ENCODE data around the gene KCNJ14. TPM values are rescaled to one million over a fixed set of nuclear protein-coding genes. Genes with fewer than 3 reads are reported as not detected.

The KCNJ14 gene
- total RNA-seq, 4 donors from 2014 or later, result 0.44 to 4.1 (median 1.5) TPM

DNA sequence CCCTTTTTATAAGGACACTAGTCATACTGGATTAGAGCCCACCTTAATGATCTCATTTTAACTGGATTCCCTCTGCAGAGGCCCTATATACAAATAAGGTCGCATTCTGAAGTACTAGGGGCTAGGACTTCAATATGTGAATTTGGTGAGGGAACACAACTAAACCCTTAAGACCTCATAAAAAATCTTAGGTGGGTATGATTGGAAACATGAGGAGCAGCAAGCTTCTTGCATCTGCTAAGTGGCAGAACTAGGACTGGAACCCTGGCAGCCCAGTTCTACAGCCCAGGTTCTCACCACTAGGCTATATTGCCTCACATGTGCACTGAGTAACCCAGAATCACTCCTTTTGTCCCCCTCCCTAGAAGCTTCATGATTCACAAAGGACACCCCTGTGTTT is 26.7 kb upstream of the KCNJ14 start:
- WGBS, 2 donors, result 93 to 100% methylated on average over 1 of the region's 1 CpG
- no peak overlapping the region for H3K4me3 ChIP-seq
- no peak overlapping the region for H3K27ac ChIP-seq
- H3K27me3 ChIP-seq, result no peaks in the 10 kb centered on the region
- no peak for DNase-seq (ENCODE audit: low spot score in 2 of 2)
- TF ChIP-seq, protein P1, sequence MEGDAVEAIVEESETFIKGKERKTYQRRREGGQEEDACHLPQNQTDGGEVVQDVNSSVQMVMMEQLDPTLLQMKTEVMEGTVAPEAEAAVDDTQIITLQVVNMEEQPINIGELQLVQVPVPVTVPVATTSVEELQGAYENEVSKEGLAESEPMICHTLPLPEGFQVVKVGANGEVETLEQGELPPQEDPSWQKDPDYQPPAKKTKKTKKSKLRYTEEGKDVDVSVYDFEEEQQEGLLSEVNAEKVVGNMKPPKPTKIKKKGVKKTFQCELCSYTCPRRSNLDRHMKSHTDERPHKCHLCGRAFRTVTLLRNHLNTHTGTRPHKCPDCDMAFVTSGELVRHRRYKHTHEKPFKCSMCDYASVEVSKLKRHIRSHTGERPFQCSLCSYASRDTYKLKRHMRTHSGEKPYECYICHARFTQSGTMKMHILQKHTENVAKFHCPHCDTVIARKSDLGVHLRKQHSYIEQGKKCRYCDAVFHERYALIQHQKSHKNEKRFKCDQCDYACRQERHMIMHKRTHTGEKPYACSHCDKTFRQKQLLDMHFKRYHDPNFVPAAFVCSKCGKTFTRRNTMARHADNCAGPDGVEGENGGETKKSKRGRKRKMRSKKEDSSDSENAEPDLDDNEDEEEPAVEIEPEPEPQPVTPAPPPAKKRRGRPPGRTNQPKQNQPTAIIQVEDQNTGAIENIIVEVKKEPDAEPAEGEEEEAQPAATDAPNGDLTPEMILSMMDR (IDR thresholded peaks at IDR 0.05), result no peak
- TF ChIP-seq POLR2A (IDR thresholded peaks at IDR 0.05), result no peak
- TF ChIP-seq EP300 (IDR thresholded peaks at IDR 0.05), result no peak
- no peaks in the 10 kb centered on the region for H3K9me3 ChIP-seq
- no peaks in the 10 kb centered on the region for H3K36me3 ChIP-seq
- H3K4me1 ChIP-seq, result peaks cover 0 to 8% (median 0%) of the 10 kb centered on the region in 4 donors

DNA sequence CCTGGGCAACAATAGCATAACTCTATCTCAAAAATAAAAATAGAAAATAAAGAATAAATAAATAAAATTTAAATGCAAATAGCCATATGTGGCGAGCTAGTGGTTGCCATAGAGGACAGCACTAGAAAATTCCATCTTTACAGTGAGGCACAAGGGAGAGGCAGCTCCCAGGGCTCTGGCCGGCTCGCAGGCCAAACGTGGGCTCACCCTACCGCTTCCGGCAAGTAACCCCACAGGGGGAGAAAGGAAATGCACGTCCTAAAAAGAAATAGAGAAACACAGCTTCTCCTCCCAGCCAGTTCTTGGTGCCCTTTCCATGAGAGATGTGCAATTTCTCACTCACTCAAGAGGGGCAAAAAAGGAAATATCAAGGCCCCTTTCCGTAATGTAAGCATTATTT is 22.0 kb upstream of the KCNJ14 start:
- H3K36me3 ChIP-seq, result no peaks in the 10 kb centered on the region
- H3K4me3 ChIP-seq, result no peak overlapping the region
- 47 to 52% methylated on average over 8 of the region's 8 CpGs for WGBS, 2 donors
- TF ChIP-seq EP300 (IDR thresholded peaks at IDR 0.05), result no peak
- no peak for TF ChIP-seq POLR2A (IDR thresholded peaks at IDR 0.05)
- TF ChIP-seq, protein P1 (IDR thresholded peaks at IDR 0.05), result no peak
- H3K4me1 ChIP-seq, result no peaks in the 10 kb centered on the region
- no peaks in the 10 kb centered on the region for H3K27me3 ChIP-seq
- no peak for DNase-seq (ENCODE audit: low spot score in 2 of 2)
- H3K9me3 ChIP-seq, result no peaks in the 10 kb centered on the region
- H3K27ac ChIP-seq, result no peak overlapping the region

GRCh38 chr19:48436586-48436985 is 18.8 kb upstream of the KCNJ14 start:
- Histone ChIP-seq H3K4me3 (no peak overlapping the region), H3K27ac (no peak overlapping the region), H3K4me1 (no peaks in the 10 kb centered on the region), H3K27me3 (peaks cover 0 to 15% of the 10 kb centered on the region in 2 donors), H3K9me3 (no peaks in the 10 kb centered on the region), H3K36me3 (no peaks in the 10 kb centered on the region)
- TF ChIP-seq, protein P1 (IDR thresholded peaks at IDR 0.05), result no peak
- TF ChIP-seq POLR2A (IDR thresholded peaks at IDR 0.05) (no peak), EP300 (IDR thresholded peaks at IDR 0.05) (no peak)
- DNase-seq (ENCODE audit: low spot score in 2 of 2), result no peak
- 86 to 94% methylated on average over 5 of the region's 5 CpGs for WGBS, 2 donors

- peaks cover 0 to 30% of the 10 kb centered on the region in 2 donors for H3K27me3 ChIP-seq
These were observed 13.9 kb upstream of the KCNJ14 start for GRCh38 chr19:48441360-48442050.

More at GRCh38 chr19:48441360-48442050, 13.9 kb upstream of the KCNJ14 start:
- no peak overlapping the region for H3K4me3 ChIP-seq
- DNase-seq (ENCODE audit: low spot score in 2 of 2), result no peak
- H3K27ac ChIP-seq, result no peak overlapping the region
- no peaks in the 10 kb centered on the region for H3K36me3 ChIP-seq
- H3K9me3 ChIP-seq, result no peaks in the 10 kb centered on the region
- 93 to 94% methylated on average over 20 of the region's 20 CpGs for WGBS, 2 donors
- peaks cover 0 to 25% (median 17%) of the 10 kb centered on the region in 4 donors for H3K4me1 ChIP-seq
- TF ChIP-seq POLR2A (IDR thresholded peaks at IDR 0.05) (no peak), EP300 (IDR thresholded peaks at IDR 0.05) (no peak)
- TF ChIP-seq, protein P1 (IDR thresholded peaks at IDR 0.05), result no peak

Data from tibial nerve (tissue), 4 donors.